ENCODE results near the gene PARP11.

PARP11 gene

DNA sequence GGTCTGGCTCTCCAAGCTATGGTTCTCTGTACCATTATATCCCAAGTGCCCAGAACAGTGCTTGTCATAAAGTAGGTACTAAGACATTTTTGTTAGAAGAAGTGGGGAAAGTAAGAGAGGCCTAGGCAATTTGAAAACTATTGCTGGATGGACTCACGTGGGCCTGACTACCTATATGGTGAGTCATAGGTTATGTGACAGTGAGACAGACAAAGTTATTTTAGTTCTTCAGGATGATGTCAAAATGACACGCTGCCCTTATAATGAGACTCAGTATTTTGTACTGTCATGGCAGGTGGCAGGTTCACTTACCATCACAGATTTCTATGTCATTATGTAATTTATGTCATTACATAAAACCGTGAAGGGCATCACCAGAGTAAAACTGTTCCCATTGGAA is 53.1 kb downstream of the PARP11 start:
- no peak for DNase-seq

DNA sequence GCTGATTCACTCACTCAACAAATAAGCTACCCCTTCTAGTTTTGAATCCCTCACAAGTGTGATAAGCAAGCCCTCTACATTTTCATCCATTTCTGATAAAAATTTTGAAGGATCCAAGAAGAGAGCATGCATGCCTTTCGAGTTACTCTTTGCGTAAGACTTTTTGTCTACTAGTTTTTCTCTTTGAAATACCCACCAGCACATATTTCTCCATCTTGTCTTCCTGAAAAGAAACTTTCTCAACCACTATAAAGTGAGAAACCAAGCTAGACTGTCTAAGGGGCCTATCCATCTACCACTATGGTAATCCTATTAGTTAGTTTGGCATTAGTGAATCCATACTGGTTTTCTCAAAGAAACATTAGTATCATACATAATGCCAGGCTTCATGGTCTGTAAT is 56.9 kb downstream of the PARP11 start:
- no peak for DNase-seq

DNA sequence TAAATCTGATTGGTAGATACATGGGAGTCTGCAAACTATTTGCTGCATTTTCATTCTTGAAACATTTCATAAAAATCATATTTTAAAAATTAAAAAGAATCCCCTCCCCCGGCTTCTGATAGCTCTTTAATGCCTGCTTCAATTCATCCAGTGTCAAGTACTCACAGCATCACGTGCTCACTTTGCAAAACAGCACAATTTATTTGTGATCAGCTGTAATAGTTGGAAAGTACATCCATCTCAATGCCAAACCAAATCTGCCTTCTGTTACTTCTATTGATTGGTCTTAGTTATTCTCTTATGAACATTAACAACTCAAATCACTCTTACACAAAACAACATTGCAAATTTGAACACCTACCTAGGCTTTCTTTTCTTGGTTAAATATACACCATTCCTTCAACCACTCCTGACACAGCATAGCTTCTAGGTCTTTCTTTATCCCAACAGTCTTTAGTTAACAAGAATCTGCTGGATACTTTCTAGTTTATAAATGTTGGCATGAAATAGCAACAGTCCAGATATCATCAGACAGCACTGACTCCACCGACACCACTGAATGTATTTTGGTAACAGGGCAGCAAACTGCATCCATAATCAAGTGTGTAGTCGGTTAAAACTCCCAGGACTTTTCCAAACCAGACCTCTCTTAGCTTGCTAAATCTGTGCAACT is 58.0 kb downstream of the PARP11 start:
- DNase-seq = no peak

DNA sequence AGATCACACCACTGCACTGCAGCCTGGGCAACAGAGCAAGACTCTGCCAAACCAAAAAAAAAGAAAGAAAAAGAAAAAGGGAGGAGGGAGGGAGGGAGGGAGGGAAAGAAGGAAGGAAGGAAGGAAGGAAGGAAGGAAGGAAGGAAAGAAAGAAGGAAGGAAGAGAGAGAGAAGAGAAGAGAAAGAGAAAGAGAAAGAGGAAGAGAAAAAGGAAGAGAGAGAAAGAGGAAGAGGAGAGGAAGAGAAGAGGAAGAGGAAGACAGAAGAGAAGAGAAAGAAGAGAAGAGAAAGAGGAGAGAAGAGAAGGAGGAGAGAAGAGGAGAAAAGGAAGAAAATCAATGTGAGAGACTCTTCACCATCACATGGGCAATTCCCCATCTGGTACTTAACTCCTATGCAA is 62.7 kb downstream of the PARP11 start:
- DNase-seq = no peak

DNA sequence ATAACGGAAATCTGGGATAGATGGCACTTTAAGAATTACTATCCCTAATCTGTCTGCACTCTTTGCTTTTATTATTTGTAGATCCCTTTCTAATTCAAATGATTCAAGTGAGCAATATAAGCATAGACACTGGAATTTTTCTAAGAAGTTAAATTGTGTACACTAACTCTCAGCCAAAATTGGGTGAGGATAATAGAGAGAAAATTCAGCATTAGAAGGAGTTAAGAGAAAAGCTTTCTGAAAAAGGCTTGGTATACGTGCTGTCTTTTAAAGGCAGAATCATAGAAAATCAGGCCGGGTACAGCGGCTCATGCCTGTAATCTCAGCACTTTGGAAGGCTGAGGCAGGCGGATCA is 63.2 kb downstream of the PARP11 start:
- DNase-seq = no peak

DNA sequence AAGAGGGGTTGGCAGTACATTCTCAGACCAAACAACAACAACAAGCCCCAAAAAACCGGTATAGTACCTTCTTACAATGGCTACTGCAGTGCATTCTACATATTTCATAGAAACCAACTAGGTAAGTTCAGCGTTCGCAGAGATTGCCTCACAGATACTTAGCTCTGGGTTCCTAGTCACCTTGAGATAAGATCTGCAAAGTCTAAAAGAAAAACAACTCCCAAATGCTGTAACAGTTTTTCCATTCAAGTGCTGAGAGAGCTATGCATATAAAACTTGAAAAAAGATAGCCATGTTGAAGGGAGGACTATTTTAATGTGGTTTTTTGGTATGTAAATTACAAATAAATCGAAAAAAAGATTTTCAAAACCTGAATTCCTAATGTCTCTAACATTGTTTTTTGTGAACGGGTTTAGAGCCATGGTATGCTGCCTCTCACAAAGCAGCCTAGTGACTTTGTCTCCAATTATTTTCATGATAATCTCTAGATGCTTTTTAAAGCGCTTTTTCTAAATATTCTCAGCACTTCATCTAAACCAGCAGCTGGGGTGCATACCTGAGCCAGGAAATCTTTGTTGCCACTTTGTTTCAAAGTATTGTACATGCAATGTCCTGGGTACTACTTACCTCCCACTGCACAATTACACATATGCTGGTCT is 63.7 kb downstream of the PARP11 start:
- DNase-seq = no peak

DNA sequence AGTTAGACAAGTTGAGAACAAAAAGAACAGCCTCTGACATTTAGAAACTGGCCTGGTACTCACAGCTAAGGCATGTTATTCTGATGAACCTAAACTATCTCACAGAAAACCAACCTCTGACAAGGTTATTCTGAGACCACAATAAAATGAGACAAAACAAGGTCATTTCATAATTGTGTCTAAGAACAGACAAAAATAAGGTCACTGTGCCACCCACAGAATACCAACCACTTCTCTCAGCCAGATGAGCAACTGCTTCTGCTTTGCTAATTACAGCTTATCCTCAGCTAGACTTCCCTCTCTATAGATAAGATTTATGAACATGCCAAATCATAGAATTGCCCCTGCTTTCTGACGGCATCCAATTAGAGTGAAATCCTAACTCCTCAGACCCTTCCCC is 68.1 kb downstream of the PARP11 start:
- DNase-seq = no peak

DNA sequence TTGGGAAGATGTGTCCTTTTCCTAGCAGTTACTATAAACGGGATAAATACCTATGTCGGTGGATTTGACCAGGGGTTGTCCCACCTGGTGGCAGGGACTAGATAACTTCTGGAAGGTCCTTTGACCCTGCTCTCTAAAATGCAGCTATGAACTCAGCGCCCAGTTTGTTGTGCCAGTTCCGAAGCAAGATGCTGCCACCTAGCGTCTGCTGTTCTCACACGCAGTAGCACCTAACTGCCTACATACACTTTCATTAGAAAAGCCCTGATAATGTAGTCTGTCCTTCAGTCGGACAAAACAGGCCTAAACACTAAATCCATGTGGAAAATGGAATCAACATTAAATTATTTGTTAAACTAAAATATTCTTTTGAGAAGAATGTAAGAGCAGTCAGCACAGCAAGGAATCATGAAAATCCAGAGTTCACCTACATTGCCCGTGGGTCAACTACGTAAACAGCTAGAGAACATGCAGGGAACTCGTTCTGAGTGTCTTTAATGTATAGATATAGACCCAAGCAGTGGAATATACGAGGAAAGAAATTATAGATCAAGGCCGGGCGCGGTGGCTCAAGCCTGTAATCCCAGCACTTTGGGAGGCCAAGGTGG is 69.2 kb downstream of the PARP11 start:
- DNase-seq = peak; percentile 76 to 81

DNA sequence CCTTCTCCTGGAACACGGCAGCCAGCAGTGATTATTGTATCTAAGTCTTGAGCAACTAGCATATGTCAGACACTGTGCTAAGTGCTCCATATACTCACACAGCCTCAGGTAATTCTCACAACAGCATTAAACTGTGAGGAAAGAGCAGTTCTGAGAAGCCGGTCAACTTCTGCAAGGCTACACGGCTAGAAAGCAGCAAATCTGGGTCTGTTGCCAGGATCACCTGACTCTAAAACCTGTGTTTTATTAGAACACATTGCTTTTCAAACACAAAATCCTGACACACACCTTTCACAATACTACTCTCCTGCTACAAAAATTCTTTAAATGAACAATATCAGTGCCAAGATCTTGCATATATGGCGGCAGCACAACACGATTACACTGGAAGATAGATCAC is 70.5 kb downstream of the PARP11 start:
- DNase-seq = no peak

DNA sequence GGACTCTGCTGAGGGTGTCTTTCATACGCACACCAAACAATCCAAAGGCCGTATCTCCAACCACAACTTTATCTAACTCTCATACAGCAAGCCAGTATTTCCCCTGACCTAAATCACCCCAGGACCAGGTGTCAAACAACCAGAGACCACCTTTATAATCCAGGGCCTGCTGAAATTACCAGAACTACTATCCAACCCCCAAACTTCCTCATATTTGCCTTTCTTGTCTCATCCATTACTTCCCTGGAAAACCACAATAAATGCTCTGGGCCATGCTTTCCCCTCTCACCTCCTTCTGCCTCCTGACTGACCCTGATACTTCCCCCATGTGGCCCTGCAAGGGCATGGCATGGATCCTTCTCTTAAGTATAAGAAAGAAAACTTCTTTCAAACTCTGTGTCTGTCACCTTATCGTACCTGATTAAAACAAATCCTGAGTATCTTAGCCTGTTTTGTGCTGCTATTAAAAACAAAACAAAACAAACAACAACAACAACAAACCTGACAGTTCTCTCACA is 75.6 kb downstream of the PARP11 start:
- DNase-seq = no peak

DNA sequence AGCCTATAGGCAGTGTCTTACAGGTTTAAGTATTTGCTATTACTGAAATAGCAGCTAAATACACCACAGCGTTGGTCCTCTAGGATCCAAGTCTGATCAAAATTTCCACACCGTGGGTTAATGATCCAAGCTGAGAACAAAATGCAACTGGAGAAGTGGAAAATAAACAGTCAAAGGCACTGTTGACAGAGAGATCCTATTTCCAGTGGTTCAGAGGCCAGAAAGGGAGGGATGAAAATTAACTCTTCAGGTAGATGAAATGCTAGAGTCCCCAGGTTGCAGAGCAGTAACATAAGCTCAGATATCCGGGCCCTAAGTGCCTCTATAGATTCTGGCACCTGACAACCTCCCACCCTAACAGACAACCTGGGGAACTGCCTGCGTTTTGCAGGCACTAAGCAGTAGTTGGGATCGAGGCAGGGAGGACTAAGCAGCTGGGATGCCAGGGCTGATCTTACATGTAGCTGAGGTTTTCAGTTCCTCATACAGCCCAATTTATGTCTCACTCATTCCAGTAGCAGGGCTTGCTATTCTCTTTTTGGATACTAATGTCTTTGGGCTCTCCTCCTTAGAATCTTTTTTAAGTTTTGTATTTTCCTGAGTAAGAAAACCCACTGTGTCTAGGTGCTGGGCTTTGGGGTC is 77.6 kb downstream of the PARP11 start:
- no peak for DNase-seq

DNA sequence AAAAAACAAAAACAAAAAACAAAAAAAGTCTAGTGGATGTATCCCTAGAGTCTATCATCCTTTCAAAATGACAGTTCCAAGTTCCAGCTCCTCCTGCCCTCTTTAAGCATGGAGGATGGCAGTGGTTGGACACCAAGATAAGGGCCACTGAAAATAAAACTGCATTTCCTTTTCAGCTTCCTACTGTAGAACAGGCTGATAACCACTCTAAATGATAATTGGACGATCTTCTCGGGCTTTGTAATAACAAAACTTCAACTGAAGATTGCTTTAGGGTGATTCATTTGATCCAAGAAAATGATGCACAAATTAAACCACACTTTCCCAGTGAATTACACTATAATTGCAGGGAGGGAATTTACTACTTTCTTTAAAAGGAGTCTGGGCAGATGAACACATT is 78.1 kb downstream of the PARP11 start:
- no peak for DNase-seq

DNA sequence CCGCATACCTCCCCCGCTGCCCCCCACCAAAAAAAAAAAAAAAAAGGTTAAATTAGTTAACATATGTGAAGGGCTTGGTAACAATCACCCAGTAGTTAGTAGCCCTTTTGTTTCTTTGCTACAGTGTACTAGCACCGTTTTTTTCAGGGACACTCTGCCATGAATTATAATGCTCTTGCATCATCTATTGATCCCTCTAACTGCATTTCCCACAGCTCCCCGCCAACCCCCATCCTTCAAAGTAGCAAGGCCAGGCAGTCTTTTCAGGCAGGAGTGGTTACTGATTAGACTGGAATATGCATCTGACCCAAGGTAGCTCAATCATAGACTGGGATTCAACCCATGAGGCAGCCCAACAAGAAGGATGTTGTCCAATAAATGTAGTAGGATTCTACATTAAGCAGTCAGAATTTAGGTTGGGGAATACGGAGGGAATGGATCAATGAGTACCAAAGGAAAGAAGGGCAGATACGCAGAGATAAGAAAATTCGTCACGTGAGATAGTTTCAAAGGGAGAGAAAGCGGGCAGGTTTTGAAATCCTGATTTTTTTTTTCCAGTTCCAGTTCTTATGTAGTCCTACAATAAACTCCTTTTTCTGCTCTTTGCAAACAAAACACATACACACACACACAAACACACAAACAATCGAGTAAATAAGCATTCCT is 80.4 kb downstream of the PARP11 start:
- DNase-seq = no peak

DNA sequence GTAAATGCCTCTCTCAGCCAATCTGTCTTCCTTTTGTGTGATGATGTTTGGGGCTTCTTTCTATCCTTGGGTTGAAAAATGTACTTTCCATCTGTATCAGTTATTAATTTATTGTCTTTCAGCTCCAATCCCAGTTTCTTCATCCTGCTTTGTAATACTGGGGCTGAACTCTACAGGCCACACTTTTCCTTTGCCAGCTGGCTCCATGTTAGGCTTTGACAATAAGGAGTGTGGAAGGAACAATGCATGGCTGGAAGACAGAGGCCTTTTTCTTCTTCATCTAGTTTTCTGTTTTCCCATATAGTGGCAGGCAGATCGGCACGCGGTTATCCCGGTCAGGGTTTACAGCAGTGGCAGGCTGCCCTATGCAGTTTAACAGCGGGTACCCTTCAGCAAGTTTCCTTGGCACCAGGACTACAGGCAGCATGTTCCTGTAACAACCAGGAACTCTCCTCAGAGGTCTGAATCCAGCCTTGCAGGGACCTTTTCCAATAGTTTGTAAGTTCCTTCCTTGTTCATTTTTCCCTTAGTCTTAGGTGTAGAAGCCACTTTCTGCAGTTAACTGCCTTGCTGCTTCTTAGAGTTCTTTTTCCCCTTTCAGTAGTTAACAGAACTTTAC is 81.8 kb downstream of the PARP11 start:
- DNase-seq = no peak

DNA sequence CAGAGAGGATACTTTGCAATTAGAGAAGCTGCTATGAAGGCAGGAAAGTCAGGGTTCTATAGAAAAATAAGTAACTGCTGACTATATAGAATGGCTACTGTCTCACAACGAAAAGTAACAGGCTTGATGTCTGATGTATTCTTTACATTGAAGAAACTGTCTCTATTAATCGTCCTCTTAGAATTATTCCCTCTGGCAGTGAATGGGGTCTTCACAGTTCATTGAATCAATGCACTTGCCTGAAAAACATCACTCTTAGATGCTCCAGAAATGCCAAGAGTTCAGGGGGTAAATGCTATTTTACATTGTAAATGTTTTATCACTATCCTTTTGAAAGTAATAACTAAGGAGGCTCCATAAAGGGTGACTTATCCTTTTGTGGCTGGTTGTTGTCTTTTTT is 82.6 kb downstream of the PARP11 start:
- no peak for DNase-seq

DNA sequence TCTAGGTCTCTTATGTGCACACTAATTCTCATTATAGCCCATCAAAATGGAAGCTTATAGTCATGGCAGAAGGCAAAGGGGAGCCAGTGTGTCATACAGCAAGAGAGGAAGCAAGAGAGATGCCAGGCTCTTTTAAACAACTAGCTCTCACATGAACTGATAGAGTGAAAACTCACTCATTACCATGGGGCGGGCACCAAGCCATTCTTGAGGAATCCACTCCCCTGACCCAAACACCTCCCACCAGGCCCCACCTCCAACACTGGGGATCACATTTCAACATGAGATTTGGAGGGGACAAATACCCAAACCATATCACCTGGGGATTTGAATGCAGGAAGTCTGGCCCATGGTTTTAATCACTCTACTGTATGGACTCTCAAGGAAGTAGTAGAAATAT is 83.4 kb downstream of the PARP11 start:
- no peak for DNase-seq

DNA sequence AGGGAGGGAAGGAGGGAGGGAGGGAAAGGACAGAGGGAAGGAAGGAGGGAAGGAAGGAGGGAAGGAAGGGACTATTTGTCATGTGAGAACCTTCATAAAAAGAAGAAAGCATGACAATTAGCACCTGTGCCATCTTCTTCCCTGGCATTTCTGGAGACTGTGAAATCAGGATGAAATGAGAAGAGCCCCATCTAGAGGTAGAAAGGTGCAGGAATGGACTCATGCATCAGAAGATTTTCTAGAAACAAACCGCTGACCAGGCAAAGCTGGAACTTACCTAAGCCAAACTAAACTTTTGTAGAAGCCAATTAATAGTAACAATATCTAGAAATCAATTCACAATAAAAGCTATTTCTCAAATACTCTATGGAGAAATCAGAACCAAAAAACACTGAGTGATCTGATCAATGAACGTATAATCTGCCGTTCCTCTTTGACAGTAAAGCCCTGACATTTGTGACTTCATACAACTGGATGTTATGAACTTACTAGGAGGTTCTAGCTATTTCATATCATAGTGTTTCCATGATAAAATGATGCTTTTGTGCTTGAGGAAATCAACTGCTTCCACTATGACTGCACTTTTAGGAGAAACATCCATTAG is 95.9 kb downstream of the PARP11 start:
- no peak for DNase-seq

DNA sequence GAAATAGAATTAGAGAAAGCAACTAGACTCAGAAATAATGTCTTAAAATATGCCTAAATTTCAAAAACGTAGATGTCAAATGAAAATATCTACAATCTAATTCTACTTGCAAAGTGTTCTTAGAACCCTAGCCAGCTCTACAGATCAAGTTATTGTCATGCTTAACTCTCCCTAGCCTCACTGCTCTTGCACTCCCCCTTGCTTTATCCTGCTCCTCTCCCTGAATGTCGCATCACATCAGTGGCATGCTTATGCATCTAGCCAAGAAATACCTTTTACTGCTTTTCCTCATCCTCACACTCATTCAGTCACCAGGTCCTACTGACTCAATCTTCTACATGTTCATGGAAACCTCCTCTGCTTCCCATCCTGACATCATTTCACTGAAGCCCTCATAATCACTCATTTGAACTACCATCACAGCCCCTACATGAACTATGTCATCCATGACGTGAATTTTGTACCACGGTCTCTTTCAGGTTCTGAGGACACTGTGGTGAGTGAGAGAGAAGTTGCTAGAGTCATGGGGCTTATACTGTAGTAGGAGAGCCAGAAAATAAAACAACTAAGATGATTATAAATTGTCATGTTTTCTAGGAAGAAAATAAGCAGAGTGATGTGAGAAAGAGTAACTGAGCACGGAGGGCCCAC is 97.7 kb downstream of the PARP11 start:
- no peak for DNase-seq

DNA sequence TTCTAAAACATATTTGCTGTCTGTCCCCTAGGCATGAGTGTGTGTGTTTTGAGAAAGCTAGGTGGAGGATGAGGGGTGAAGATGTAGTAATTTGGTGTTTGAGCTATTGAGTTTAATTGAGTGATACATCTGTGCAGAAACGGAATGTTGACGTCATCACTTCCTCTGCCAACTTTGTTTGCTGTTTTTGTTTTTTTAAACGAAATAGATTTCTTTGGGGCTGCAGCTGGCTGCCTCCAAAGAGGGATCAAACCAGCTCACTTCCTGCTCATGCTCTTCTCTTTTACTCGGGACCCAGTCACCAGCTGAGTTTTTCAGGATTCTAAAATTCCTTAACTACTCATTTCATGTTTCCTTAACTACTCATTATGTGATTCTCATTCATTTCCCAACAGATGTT is 100.8 kb downstream of the PARP11 start:
- DNase-seq = no peak

DNA sequence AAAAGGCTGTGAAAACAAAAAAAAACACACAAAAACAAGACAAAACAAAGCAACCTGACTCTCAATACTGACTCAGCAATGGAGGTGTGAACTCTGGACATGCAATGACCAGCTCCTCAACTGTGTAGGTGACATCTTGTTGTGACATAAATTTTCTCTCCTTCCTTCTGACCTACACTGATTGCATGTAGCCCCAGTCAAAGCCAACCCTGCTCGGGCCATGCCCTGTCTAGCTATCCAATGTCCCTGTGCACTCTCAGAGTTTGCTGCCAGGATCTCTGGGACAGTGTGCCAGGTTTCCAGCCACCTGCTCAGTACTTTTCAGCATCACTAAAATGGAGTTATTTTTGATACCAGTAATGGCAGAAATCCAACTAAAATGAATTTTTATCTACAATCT is 101.3 kb downstream of the PARP11 start:
- DNase-seq = no peak

DNA sequence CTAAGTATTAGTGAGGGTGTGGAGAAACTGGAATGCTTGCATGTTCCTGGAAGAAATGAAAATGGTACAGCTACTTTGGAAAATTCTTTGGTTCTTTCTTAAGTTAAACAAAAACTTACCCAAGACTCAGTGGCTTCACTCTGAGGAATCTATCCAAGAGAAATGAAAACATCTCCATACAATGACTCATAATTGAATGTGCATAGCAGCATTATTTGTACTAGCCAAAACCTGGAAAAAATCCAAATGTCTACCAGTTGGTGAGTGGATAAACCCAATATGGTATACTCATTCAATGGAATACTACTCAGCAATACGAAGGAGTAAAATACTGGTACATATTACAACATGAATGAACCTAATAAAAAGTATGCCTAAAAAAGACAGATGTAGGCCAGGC is 102.3 kb downstream of the PARP11 start:
- DNase-seq = no peak

DNA sequence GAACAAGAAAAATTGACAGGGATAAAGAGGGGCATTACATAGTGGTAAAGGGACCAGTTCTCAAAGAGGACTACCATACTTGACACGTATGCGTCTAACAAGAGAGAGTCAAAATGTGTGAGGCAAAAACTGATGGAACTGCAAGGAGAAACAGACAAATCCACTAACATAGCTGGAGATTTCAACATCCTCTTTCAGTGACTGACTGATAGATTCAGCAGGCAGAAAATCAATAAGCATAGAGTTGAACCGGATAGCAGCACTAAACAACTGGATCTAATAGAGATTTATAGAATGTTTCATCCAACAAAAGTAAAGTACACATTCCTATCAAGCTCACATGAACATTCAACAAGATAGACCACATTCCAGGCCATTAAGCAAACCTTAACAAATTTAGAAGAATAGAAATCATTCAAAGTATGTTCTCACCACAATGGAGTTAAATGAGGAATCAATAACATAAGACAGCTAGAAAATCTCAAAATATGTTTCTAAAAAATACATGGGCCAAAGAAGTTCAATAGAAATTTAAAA is 104.2 kb downstream of the PARP11 start:
- no peak for DNase-seq

Measured in activated CD4-positive, alpha-beta T cell treated with anti-CD3 and anti-CD28 coated beads, Interleukin-2, amount 50 U/mL, for 48 hours (primary cell).